ENCODE results near the gene FGF14. TPM values are rescaled to one million over a fixed set of nuclear protein-coding genes. Genes with fewer than 3 reads are reported as not detected.
A peak's percentile ranks its signal among the peaks of the same experiment; 100 is the strongest.

FGF14 gene
- total and polyA plus RNA-seq, 2 donors from 2014 or later, result 0.47 to 3.3 TPM

GRCh38 chr13:101917833-101918661 lies 483.8 kb downstream of the FGF14 start:
- Histone ChIP-seq H3K4me3 (ENCODE audit: low read length in 3 of 3) (no peak overlapping the region), H3K27me3 (ENCODE audit: control insufficient read depth, insufficient read depth, low read length) (peaks cover 13% of the 10 kb centered on the region), H3K4me1 (ENCODE audit: control insufficient read depth in 2 of 3, insufficient read depth in 2 of 3, low read depth in 1 of 3, low read length in 3 of 3) (no peaks in the 10 kb centered on the region), H3K9me3 (ENCODE audit: control insufficient read depth in 2 of 3, insufficient read depth in 1 of 3, low read length in 3 of 3) (no peaks in the 10 kb centered on the region), H3K9ac (ENCODE audit: low read length in 3 of 3) (no peak overlapping the region), H3K36me3 (ENCODE audit: control insufficient read depth in 2 of 3, insufficient read depth in 3 of 3, low read length in 3 of 3) (no peaks in the 10 kb centered on the region), H3K27ac (ENCODE audit: low read depth in 2 of 2, low read length in 2 of 2) (no peak overlapping the region)
- DNase-seq (peak in 3 of 5 donors; percentile 11 to 26 (median 21)), FAIRE-seq (no peak)
- intact Hi-C loops (cut with DNase I), result no loop called here
- TF ChIP-seq CTCF (IDR thresholded peaks at IDR 0.05; ENCODE audit: borderline replicate concordance, extremely low read depth, insufficient read depth), result no peak

- DNase-seq, result peak in 3 of 5 donors; percentile 12 to 44 (median 16)
- Histone ChIP-seq H3K27me3 (ENCODE audit: control insufficient read depth, insufficient read depth, low read length) (peaks cover 13% of the 10 kb centered on the region), H3K4me1 (ENCODE audit: control insufficient read depth in 2 of 3, insufficient read depth in 2 of 3, low read depth in 1 of 3, low read length in 3 of 3) (no peaks in the 10 kb centered on the region), H3K27ac (ENCODE audit: low read depth in 2 of 2, low read length in 2 of 2) (no peak overlapping the region), H3K36me3 (ENCODE audit: control insufficient read depth in 2 of 3, insufficient read depth in 3 of 3, low read length in 3 of 3) (no peaks in the 10 kb centered on the region), H3K9ac (ENCODE audit: low read length in 3 of 3) (no peak overlapping the region), H3K9me3 (ENCODE audit: control insufficient read depth in 2 of 3, insufficient read depth in 1 of 3, low read length in 3 of 3) (no peaks in the 10 kb centered on the region), H3K4me3 (ENCODE audit: low read length in 3 of 3) (no peak overlapping the region)
- TF ChIP-seq CTCF (IDR thresholded peaks at IDR 0.05; ENCODE audit: borderline replicate concordance, extremely low read depth, insufficient read depth), result no peak
- intact Hi-C loops (cut with DNase I), result no loop called here
- FAIRE-seq, result no peak
Observed at GRCh38 chr13:101917475-101917810, 484.4 kb downstream of the FGF14 start.

- H3K36me3 ChIP-seq (ENCODE audit: control insufficient read depth in 2 of 3, insufficient read depth in 3 of 3, low read length in 3 of 3), result no peaks in the 10 kb centered on the region
- H3K27me3 ChIP-seq (ENCODE audit: control insufficient read depth, insufficient read depth, low read length), result peaks cover 13% of the 10 kb centered on the region
- DNase-seq, result peak in 1 of 5 donors; percentile 12
- H3K27ac ChIP-seq (ENCODE audit: low read depth in 2 of 2, low read length in 2 of 2), result no peak overlapping the region
- H3K9ac ChIP-seq (ENCODE audit: low read length in 3 of 3), result no peak overlapping the region
- no peaks in the 10 kb centered on the region for H3K4me1 ChIP-seq (ENCODE audit: control insufficient read depth in 2 of 3, insufficient read depth in 2 of 3, low read depth in 1 of 3, low read length in 3 of 3)
- intact Hi-C loops (cut with DNase I), result no loop called here
- H3K9me3 ChIP-seq (ENCODE audit: control insufficient read depth in 2 of 3, insufficient read depth in 1 of 3, low read length in 3 of 3), result no peaks in the 10 kb centered on the region
- no peak overlapping the region for H3K4me3 ChIP-seq (ENCODE audit: low read length in 3 of 3)
- TF ChIP-seq CTCF (IDR thresholded peaks at IDR 0.05; ENCODE audit: borderline replicate concordance, extremely low read depth, insufficient read depth), result no peak
- FAIRE-seq, result no peak
Observed at GRCh38 chr13:101916775-101917474, 484.9 kb downstream of the FGF14 start.

All from kidney (tissue), 14 donors.